Activated CD4-positive, alpha-beta T cell treated with anti-CD3 and anti-CD28 coated beads, Interleukin-2, amount 50 U/mL, for 16 hours (primary cell): Measurements from ENCODE around the gene OVOL3.

ENCODE experiments used
- DNase-seq: peaks from one replicate; pipeline ENCODE4 v3.0.0-alpha.2; 2020

Gene OVOL3

GRCh38 chr19:36136964-36137686 lies 26.2 kb downstream of the OVOL3 start:
- peak; percentile 41 for DNase-seq

GRCh38 chr19:36139120-36139472 lies 28.2 kb downstream of the OVOL3 start:
- no peak for DNase-seq

- DNase-seq = peak; percentile 96
Observed at GRCh38 chr19:36139473-36140303, 28.7 kb downstream of the OVOL3 start, which contains the start of gene CAPNS1. Gene CAPNS1 (plus strand): TSS chr19:36140066. CDS start chr19:36141012, 946 bp downstream.

- peak; percentile 69 for DNase-seq
Observed at GRCh38 chr19:36140304-36141038, 29.5 kb downstream of the OVOL3 start.

DNA sequence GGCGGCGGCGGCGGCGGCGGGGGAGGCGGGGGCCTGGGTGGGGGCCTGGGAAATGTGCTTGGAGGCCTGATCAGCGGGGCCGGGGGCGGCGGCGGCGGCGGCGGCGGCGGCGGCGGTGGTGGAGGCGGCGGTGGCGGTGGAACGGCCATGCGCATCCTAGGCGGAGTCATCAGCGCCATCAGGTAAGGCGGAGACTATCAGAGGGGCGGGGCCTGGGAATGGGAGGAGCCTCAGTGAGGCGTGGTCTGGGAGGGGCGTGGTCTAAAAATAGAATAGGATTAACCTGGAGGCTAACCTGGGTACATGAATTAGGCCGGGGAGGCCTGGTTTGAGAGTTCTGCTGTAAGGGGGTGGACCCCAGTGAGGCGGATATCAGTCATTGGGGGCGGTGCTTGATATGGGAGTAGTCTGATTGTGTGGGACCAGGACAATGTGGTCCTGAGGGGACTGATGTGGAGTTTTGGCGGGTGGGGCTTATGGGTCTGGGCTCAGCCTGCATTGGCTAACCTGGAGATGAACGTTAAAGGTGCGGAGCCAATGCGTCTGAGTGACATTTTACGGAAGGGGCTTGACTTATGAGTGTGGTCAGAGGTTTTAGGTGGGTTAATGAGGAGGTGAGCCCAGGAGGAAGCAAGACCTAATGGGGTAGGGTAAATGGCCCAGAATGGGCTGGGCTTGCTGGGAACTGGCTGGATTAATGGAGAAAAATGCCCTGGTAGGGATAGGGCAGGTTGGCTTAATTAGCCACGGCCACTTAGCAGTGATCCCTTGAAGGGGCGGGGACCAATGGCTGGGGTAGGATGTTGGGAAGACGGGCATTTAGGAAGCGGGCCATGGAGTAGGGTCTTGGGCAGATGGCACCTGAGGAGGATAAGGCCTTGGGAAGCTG lies 30.3 kb downstream of the OVOL3 start:
- DNase-seq = peak; percentile 95

DNA sequence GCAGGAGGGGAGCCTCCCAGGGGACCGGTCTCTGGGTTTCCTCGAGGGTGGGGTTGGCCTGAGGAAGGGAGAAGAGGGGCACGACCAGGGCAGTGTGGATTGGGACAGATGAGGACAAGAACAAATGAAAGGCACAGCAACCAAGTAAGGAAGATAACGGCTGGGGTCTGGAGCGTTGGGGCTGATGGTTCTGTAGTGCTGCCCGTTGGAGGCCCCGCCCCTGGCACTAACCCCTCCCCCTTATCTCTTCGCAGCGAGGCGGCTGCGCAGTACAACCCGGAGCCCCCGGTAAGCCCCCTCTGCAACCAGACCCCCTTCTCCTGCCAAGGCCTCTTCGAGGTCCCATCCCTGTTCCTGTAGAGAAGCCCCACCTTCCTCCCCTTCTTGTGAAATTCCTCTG lies 31.1 kb downstream of the OVOL3 start:
- DNase-seq = no peak

GRCh38 chr19:36142496-36142895 lies 31.6 kb downstream of the OVOL3 start:
- no peak for DNase-seq

DNA sequence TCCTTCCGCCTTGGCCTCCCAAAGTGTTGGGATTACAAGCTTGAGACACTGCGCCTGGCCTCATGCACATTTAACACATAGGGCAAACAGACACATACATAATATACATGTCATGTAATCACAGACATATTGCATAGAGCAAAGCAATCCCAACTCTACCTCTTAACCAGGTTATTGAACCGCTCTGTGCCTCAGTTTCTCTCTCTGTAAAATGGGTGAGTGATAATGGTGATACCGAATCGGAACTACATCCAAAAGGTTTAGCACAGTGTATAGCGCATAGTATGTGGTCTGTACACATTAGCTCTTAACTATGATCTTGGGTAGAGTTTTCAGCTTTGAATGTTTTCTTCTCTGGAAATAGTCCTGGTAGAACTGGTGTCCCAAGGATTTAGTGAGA lies 33.7 kb downstream of the OVOL3 start:
- DNase-seq = no peak

DNA sequence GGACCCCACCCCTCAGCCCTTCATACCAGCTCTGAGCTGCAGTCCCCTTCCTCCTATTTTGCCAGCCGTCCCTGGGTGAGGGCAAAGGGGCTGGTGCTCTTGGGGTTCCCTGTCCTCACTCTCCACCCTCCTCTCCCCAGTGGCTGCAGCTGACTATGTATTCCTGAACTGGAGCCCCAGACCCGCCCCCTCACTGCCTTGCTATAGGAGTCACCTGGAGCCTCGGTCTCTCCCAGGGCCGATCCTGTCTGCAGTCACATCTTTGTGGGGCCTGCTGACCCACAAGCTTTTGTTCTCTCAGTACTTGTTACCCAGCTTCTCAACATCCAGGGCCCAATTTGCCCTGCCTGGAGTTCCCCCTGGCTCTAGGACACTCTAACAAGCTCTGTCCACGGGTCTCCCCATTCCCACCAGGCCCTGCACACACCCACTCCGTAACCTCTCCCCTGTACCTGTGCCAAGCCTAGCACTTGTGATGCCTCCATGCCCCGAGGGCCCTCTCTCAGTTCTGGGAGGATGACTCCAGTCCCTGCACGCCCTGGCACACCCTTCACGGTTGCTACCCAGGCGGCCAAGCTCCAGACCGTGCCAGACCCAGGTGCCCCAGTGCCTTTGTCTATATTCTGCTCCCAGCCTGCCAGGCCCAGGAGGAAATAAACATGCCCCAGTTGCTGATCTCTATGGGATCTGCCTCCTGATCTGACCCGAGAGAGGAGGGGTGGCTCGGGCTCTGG lies 38.9 kb downstream of the OVOL3 start:
- DNase-seq = no peak

DNA sequence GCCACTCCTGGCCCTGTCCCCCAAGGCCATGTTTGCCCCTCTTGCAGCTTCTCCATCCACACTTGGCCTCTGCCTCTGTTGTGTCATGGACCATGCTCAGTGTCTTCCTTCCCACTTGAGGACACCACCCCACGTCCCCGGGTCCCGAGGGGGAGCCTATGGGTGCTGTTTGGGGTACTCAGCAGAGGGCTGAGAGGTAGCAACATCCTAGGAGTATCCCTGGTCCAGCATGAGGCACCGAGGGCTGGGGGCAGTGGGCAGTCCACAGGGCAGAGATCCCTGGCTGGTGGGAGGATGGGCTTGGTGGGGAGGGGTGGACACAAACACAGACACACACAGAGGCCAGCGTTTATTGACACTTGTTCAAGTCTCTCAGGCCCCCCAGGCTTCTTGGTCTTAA lies 39.6 kb downstream of the OVOL3 start:
- no peak for DNase-seq

- no peak for DNase-seq
Observed at GRCh38 chr19:36151144-36152018, 40.4 kb downstream of the OVOL3 start.

- no peak for DNase-seq
Observed at GRCh38 chr19:36152019-36152351, 41.0 kb downstream of the OVOL3 start.

DNA sequence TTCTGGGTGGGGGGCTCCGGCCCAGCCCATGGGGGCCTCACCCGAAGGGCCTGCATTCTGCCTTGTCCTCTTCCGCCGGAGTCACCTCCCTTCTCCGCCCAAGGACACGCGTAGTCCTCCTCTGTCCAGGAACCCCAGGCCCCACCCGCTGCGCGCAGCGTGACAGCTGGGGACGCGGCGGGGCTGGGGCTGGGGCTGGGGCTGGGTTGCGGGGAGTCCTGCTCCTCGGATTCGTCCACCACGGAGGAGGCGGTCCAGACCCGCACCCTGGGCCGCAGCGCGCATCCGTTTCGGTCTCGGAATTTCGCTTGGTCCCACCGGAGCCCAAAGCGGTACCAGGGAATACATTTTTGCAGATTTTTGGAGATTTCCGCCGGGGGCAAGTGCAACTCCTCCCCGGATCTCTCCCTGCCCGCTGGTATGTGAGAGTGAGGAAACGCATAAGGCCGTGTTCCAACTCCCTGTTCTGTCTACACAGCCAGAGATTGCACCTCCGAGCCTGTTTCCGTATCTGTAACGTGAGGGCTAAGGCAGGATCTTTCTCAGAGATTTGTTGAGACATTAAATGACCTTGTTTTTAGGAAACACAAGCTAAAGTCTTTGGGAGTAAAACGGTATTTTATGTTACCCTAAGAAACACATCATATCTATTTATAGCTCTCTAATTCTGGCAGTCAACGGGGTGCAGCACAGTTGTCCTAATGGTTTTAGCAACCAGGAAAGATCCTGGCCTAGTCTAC lies 41.6 kb downstream of the OVOL3 start, which contains the start of gene COX7A1:
TSS of gene COX7A1 (minus strand) at position 96 of the 740 bp plus-strand sequence. CDS start at position 56, 40 bp downstream.
- no peak for DNase-seq

DNA sequence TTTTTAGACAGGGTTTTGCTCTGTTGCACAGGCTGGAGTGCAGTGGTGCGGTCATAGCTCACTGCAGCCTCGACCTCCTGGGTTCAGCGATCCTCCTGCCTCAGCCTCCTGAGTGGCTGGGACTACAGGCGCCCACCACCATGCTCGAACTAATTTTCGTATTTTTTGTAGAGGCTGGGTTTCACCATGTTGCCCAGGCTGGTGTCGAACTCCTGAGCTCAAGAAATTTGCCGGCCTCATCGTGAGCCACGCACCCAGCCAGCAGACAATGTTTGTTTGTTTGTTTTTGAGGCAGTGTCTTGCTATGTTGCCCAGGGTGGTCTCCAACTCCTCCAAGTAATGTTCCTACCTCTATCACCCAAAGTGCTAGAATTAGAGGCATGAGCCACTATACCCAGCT lies 42.2 kb downstream of the OVOL3 start:
- DNase-seq = no peak

DNA sequence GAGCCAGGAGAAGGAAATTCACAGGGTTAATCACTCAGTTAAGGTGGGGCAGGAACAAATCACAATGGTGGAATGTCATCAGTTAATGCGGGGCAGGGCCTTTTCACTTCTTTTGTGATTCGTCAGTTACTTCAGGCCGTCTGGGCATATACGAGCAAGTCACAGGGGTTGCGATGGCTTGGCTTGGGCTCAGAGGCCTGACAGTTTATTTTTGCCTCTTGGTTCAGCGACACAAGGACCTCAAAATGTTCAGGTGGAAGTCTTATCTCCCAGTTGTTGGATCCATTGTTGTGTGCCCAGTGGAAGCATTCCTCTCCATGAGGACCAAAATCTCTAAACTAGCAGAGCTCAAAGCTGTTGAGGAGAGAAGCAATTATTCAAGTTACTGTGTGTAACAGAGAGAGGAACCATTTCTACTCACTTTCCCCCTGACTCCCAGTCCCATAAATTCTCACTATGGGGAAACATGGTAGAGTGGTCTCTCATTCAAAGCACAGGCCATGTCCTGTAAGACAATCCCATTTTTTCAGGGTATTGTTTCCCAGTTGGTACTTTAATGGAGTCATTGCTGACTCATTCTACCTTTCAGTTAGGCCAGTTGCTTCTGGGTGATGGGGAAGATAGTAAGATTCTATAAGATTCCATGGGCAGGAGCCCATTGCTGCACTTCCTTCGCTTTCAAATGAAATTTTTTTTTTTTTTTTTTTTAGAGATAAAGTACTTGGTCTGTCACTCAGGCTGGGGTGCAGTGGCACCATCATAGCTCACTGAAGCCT lies 50.1 kb downstream of the OVOL3 start:
- DNase-seq = no peak
